Measurements from ENCODE around the gene ADAMTS17. TPM values are rescaled to one million over a fixed set of nuclear protein-coding genes. Genes with fewer than 3 reads are reported as not detected.

The ADAMTS17 gene
- total RNA-seq, 1 donor from 2014 or later: 0.99 TPM

DNA sequence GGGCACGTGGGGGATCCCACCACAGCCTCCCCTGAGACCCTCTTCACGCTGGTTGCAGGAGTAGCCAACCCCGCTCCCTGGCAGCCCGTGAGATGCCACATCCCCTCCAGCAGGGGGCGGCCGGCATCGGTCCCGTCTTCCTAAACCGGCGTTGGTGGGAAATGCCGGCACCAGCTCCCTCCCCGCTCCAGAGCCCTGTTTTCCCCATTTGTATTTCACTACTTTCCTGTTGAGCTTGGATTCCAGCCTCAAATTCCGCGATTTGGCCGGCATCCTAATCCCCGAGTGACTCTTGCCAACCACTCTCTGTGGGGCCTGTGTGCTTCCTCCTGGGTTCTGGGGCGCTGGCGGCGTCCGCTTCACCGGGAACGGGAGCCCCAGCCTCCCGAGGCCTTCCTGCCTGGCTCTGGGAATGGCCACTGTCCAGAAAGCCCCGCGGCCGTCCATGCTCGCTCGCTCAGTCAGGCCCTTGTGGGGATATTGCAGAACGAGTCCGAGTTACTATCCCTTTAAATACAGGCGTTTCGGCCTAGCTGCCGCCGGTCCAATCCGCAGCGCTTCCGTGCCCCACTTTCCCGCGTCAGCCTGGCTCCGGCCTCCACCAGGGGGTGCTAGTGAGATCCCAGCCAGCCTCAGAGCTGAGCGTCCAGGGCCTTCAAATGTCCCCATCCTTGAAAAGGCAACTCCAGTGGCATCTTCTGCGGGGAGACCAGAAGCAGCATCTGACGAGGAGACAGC is 8.1 kb upstream of the ADAMTS17 start:
- Histone ChIP-seq H3K36me3 (no peaks in the 10 kb centered on the region), H3K27me3 (ENCODE audit: low read depth) (peaks cover 24% of the 10 kb centered on the region), H3K9me3 (replicated peaks) (no peaks in the 10 kb centered on the region), H3K4me1 (peaks cover 14% of the 10 kb centered on the region), H3K27ac (replicated peaks) (peak overlapping the region; percentile 97), H3K4me3 (peak overlapping the region; percentile 87)
- DNase-seq: peak; percentile 93
- intact Hi-C loops (cut with micrococcal nuclease): loop anchor here (5.0 kb wide), 1 partner anchor 222 kb away; no protein-coding TSS in a partner anchor
- TF ChIP-seq, protein P1, sequence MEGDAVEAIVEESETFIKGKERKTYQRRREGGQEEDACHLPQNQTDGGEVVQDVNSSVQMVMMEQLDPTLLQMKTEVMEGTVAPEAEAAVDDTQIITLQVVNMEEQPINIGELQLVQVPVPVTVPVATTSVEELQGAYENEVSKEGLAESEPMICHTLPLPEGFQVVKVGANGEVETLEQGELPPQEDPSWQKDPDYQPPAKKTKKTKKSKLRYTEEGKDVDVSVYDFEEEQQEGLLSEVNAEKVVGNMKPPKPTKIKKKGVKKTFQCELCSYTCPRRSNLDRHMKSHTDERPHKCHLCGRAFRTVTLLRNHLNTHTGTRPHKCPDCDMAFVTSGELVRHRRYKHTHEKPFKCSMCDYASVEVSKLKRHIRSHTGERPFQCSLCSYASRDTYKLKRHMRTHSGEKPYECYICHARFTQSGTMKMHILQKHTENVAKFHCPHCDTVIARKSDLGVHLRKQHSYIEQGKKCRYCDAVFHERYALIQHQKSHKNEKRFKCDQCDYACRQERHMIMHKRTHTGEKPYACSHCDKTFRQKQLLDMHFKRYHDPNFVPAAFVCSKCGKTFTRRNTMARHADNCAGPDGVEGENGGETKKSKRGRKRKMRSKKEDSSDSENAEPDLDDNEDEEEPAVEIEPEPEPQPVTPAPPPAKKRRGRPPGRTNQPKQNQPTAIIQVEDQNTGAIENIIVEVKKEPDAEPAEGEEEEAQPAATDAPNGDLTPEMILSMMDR (IDR thresholded peaks at IDR 0.05; ENCODE audit: borderline replicate concordance): peak; percentile 74

DNA sequence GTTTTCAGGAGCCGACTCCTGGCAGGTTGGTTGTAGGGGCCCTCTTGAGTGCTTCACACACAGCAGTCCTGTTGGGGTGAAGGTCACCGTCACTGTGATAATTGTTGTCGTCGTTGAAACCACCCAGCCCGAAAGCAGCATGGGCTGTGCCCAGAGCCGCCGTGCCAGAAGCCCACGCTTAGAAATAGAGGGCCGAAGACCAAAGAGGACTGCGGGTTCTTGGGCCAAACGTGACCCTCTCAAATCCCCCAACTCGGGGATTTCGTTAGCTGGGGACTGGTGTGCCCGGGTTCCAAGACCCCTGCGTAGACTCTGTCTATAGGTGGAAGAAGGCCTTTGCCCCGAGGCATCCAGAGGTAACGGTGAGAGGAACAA is 7.5 kb upstream of the ADAMTS17 start:
- TF ChIP-seq, protein P1 (IDR thresholded peaks at IDR 0.05; ENCODE audit: borderline replicate concordance): no peak
- Histone ChIP-seq H3K27ac (replicated peaks) (peak overlapping the region; percentile 97), H3K9me3 (replicated peaks) (no peaks in the 10 kb centered on the region), H3K4me3 (peak overlapping the region; percentile 87), H3K36me3 (no peaks in the 10 kb centered on the region), H3K4me1 (peaks cover 14% of the 10 kb centered on the region), H3K27me3 (ENCODE audit: low read depth) (peaks cover 18% of the 10 kb centered on the region)
- no peak for DNase-seq
- intact Hi-C loops (cut with micrococcal nuclease): no loop called here

DNA sequence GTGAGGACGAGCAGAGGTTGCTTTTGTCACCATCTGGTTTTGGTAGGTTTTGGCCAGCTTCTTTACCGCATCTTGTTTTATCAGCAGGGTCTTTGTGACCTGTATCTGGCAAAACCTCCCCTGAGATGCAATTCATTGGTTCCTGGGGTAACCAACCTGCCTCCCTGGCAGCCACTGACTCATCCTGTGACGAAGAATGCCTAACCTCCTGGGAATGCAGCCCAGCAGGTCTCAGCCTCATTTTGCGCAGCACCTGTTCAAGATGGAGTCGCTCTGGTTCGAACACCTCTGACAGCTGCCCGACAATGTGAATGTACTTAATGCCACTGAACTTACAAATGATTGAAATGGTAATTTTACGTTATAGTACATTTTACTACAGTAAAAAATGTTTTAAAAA is 6.8 kb upstream of the ADAMTS17 start:
- H3K4me1 ChIP-seq: peaks cover 14% of the 10 kb centered on the region
- H3K36me3 ChIP-seq: no peaks in the 10 kb centered on the region
- no peak overlapping the region for H3K4me3 ChIP-seq
- H3K9me3 ChIP-seq (replicated peaks): no peaks in the 10 kb centered on the region
- peaks cover 11% of the 10 kb centered on the region for H3K27me3 ChIP-seq (ENCODE audit: low read depth)
- no peak for DNase-seq
- intact Hi-C loops (cut with micrococcal nuclease): no loop called here
- H3K27ac ChIP-seq (replicated peaks): no peak overlapping the region
- TF ChIP-seq, protein P1 (IDR thresholded peaks at IDR 0.05; ENCODE audit: borderline replicate concordance): no peak

DNA sequence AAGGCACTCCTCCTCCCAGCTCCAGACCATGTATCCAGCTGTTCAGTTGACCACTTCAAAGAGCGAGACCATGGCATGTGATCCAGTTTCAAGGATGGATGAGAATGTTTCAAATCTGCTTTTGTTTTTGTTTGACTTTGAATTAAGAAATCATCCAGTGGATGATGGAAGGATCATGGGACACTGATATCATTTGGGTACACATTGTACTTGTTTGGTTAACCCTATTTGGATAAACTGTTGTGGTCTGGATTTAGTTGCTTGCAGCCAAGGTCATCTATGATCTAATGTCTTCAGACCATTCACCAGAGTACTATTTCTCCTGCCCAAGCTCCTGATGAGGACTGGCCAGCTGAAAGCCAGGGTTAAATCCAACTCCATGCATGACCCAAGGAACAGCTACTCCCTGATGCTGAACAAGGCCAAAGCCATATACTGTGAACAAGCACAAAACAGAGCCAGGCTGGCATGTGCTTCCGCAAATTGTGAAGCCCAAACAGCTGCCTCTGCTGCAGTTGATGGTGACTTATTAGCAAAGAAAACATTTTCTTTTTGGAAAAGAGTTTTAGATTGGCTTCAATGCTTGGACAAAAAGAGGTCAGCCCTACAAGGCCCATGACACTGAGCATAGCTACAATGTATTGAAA is 5.2 kb upstream of the ADAMTS17 start:
- intact Hi-C loops (cut with micrococcal nuclease): no loop called here
- H3K27ac ChIP-seq (replicated peaks): no peak overlapping the region
- peaks cover 14% of the 10 kb centered on the region for H3K4me1 ChIP-seq
- H3K27me3 ChIP-seq (ENCODE audit: low read depth): no peaks in the 10 kb centered on the region
- TF ChIP-seq, protein P1 (IDR thresholded peaks at IDR 0.05; ENCODE audit: borderline replicate concordance): no peak
- H3K4me3 ChIP-seq: no peak overlapping the region
- H3K9me3 ChIP-seq (replicated peaks): no peaks in the 10 kb centered on the region
- no peak for DNase-seq
- H3K36me3 ChIP-seq: no peaks in the 10 kb centered on the region

DNA sequence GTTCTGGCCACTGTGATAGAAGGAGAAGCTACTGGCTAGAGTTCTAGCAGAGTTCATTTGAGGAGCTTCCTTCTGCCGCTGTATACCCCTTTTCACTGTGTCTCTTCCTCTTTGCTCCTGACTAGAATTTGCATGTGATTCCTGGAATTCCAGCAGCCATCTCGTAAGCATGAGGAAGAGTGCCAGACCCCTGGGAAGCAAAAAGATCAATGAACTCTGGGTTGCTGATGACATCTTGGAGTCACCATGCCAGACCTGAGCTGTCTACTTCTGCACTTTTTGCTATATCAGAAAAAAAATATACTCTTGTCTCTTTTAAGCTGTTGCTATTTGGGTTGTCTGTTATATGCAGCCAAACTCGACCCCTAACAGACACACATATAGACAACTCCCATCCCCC is 3.7 kb upstream of the ADAMTS17 start:
- H3K36me3 ChIP-seq: no peaks in the 10 kb centered on the region
- H3K27ac ChIP-seq (replicated peaks): no peak overlapping the region
- H3K27me3 ChIP-seq (ENCODE audit: low read depth): peaks cover 6% of the 10 kb centered on the region
- intact Hi-C loops (cut with micrococcal nuclease): no loop called here
- no peak for DNase-seq
- H3K9me3 ChIP-seq (replicated peaks): no peaks in the 10 kb centered on the region
- TF ChIP-seq, protein P1 (IDR thresholded peaks at IDR 0.05; ENCODE audit: borderline replicate concordance): no peak
- H3K4me3 ChIP-seq: no peak overlapping the region
- peaks cover 18% of the 10 kb centered on the region for H3K4me1 ChIP-seq
